Stomach (tissue), 9 donors: ENCODE measurements around the gene TJP1. TPM values are rescaled to one million over a fixed set of nuclear protein-coding genes. Genes with fewer than 3 reads are reported as not detected.

Source experiments
- DNase-seq, 2 donors: peaks; one replicate each; pipeline versions ENCODE4 v3.0.0 to v3.0.0-alpha.2; 2013 to 2019
- H3K27ac ChIP-seq, 5 donors: fragments of 200-600 bp in 4 of 5; sonication (generic) in 4 of 5; one replicate each; pipeline ENCODE4 v1.5.1; 2013 to 2019; ENCODE audit warnings: mild to moderate bottlenecking in 1 of 5, moderate library complexity in 1 of 5
- H3K27me3 ChIP-seq, 3 donors: fragments of 200-600 bp; sonication (generic); one replicate each; pipeline ENCODE4 v1.5.1; 2017 to 2019; ENCODE audit warnings: mixed run types in 1 of 3
- H3K36me3 ChIP-seq, 4 donors: fragments of 200-600 bp; sonication (generic); 1 replicate in 3 of 4; 2 replicates in 1 of 4; pipeline ENCODE4 v1.5.1; 2016 to 2019
- H3K4me1 ChIP-seq, 4 donors: fragments of 200-600 bp; sonication (generic); one replicate each; pipeline ENCODE4 v1.5.1; 2016 to 2019
- H3K4me3 ChIP-seq, 4 donors: fragments of 200-600 bp; sonication (generic) in 3 of 4; one replicate each; pipeline ENCODE4 v1.5.1; 2016 to 2019; ENCODE audit warnings: mild to moderate bottlenecking in 1 of 4
- H3K9me3 ChIP-seq, 4 donors: fragments of 200-600 bp; sonication (generic); one replicate each; pipeline ENCODE4 v1.5.1; 2016 to 2019
- CTCF ChIP-seq, 7 experiments: fragments of 450-650 bp in 4 of 7; fragments of 200-600 bp in 3 of 7; sonication (generic) in 3 of 7; IDR thresholded peaks; one replicate each; pipeline ENCODE4 v1.5.1; 2016 to 2019; ENCODE audit warnings: antibody characterized with exemption in 7 of 7, control low read depth in 2 of 7, mild to moderate bottlenecking in 1 of 7
- EP300 ChIP-seq: sonication (generic); formaldehyde crosslinking; IDR thresholded peaks from one replicate; pipeline ENCODE4 v1.6.1; 2017; ENCODE audit warnings: antibody characterized with exemption
- POLR2A ChIP-seq, 4 donors: fragments of 450-650 bp; IDR thresholded peaks; one replicate each; pipeline ENCODE4 v1.6.1; 2016; ENCODE audit warnings: antibody characterized with exemption in 4 of 4, control low read depth in 2 of 4, mild to moderate bottlenecking in 1 of 4, moderate library complexity in 1 of 4
- POLR2AphosphoS5 ChIP-seq, 3 donors: sonication (generic); formaldehyde crosslinking; IDR thresholded peaks; one replicate each; pipeline ENCODE4 v1.6.1; 2016; ENCODE audit warnings: antibody characterized with exemption in 3 of 3
- WGBS, 5 donors: extraction: QIAGEN DNeasy Blood & Tissue Kit in 3 of 5; methylation state at CpG; one replicate each; pipeline versions ENCODE4 v1.1.5 to v1.1.7; 2013 to 2018; 5-methylcytosine and 5-hydroxymethylcytosine counted together
- intact Hi-C: fragments of 100-400 bp; cut with DNase I; formaldehyde crosslinking; loops from one replicate; pipeline ENCODE4 v1.15.1; 2023; ENCODE audit warnings: low total_unique reads
- polyA plus RNA-seq, 3 donors: library from polyadenylated mRNA; stranded (reverse); fragments of 200-250 nt; gene quantifications; one replicate each; pipeline ENCODE4 v1.2.3, GENCODE V29; 2013
- total RNA-seq, 5 donors: library from RNA; depleted of rRNA; stranded (reverse); fragments of >200 nt; gene quantifications; one replicate each; pipeline versions ENCODE4 v1.1.0 to v1.2.3, GENCODE V29; 2014 to 2016
- donor health status: healthy with polysubstance abuse.
- donor health status: Bipolar disorder and iron deficiency.
- donor health status: healthy.

TJP1 gene
- total and polyA plus RNA-seq, 8 donors, result 12.3 to 167 (median 70.7) TPM

DNA sequence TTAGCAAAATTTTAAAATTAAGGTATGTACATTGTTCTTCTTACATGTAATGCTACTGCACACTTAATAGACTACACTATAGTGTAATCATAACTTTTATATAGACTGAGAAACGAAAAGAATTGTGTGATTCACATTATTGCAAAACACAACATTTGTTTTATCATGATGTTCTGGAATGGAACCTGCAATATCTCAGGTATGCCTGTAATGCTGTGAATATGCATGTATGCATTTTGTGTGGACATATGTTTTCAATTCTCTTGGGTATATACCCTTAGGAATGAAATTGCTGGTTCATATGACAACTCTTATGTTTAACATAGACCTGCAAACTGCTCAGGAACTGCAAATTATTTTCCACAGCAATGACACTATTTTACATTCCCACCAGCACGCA lies 38.6 kb upstream of the TJP1 start:
- no peak for DNase-seq
- WGBS, 5 donors, result 83 to 90% (median 89%) methylated on average over 2 of the region's 2 CpGs
- H3K4me1 ChIP-seq, result peaks cover 0 to 14% (median 7%) of the 10 kb centered on the region in 4 donors
- H3K27ac ChIP-seq, result no peak overlapping the region
- no peaks in the 10 kb centered on the region for H3K36me3 ChIP-seq
- TF ChIP-seq CTCF (IDR thresholded peaks at IDR 0.05) (no peak), POLR2A (IDR thresholded peaks at IDR 0.05) (no peak), EP300 (no peak), POLR2AphosphoS5 (IDR thresholded peaks at IDR 0.05) (no peak)
- intact Hi-C loops, result no loop called here
- no peaks in the 10 kb centered on the region for H3K9me3 ChIP-seq
- H3K4me3 ChIP-seq, result no peak overlapping the region
- no peaks in the 10 kb centered on the region for H3K27me3 ChIP-seq

GRCh38 chr15:29859973-29860715 lies 37.9 kb upstream of the TJP1 start:
- intact Hi-C loops, result no loop called here
- 82 to 93% (median 91%) methylated on average over 4 of the region's 4 CpGs for WGBS, 5 donors
- Histone ChIP-seq H3K4me1 (peaks cover 0 to 9% (median 5%) of the 10 kb centered on the region in 4 donors), H3K4me3 (no peak overlapping the region), H3K36me3 (no peaks in the 10 kb centered on the region), H3K27me3 (no peaks in the 10 kb centered on the region), H3K9me3 (no peaks in the 10 kb centered on the region), H3K27ac (peak overlapping the region in 1 of 5 donors; percentile 32)
- TF ChIP-seq CTCF (IDR thresholded peaks at IDR 0.05) (no peak), EP300 (no peak), POLR2A (IDR thresholded peaks at IDR 0.05) (no peak), POLR2AphosphoS5 (IDR thresholded peaks at IDR 0.05) (no peak)
- DNase-seq, result no peak

DNA sequence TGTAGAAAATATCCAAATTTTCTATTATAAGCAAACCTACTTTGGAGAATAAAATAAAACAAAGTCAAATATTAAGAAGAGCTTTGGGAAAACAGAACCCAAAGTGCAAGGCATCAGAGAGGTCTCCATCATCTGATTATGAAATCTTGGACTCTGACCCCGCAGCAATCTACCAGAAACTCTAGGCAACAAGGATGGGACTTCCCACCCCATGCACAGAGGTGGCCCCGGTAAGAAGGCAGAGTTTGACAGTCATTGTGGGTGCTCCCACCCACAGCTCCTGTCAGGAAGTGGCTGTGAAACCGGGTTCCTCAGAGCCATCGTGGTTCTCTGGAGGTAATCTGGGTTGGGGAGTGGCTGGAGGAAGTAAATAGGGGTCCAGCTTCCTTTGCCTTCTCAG lies 37.0 kb upstream of the TJP1 start:
- Histone ChIP-seq H3K36me3 (no peaks in the 10 kb centered on the region), H3K9me3 (no peaks in the 10 kb centered on the region), H3K27ac (peak overlapping the region in 1 of 5 donors; percentile 32), H3K4me3 (no peak overlapping the region), H3K4me1 (peaks cover 0 to under 1% (median under 1%) of the 10 kb centered on the region in 4 donors), H3K27me3 (no peaks in the 10 kb centered on the region)
- 47 to 72% (median 61%) methylated on average over 4 of the region's 4 CpGs for WGBS, 5 donors
- DNase-seq, result no peak
- no peak for TF ChIP-seq CTCF (IDR thresholded peaks at IDR 0.05)
- no peak for TF ChIP-seq EP300
- no peak for TF ChIP-seq POLR2A (IDR thresholded peaks at IDR 0.05)
- TF ChIP-seq POLR2AphosphoS5 (IDR thresholded peaks at IDR 0.05), result no peak
- intact Hi-C loops, result no loop called here

- no peak for TF ChIP-seq POLR2A (IDR thresholded peaks at IDR 0.05)
- TF ChIP-seq EP300, result no peak
- TF ChIP-seq POLR2AphosphoS5 (IDR thresholded peaks at IDR 0.05), result no peak
- no peak for TF ChIP-seq CTCF (IDR thresholded peaks at IDR 0.05)
- no peaks in the 10 kb centered on the region for H3K9me3 ChIP-seq
- 72 to 77% (median 75%) methylated on average over 5 of the region's 5 CpGs for WGBS, 5 donors
- no peak overlapping the region for H3K27ac ChIP-seq
- intact Hi-C loops, result no loop called here
- no peaks in the 10 kb centered on the region for H3K27me3 ChIP-seq
- H3K36me3 ChIP-seq, result no peaks in the 10 kb centered on the region
- no peaks in the 10 kb centered on the region for H3K4me1 ChIP-seq
- no peak for DNase-seq
- no peak overlapping the region for H3K4me3 ChIP-seq
Measured at GRCh38 chr15:29857221-29857789, 35.0 kb upstream of the TJP1 start.
